Epidermal melanocyte (primary cell): ENCODE results near the gene TEX53.

ENCODE experiments used
- DNase-seq: peaks from one replicate; pipeline ENCODE4 v3.0.0; 2011; ENCODE audit warnings: low spot score; ENCODE audit not compliant: insufficient read length

The TEX53 gene

GRCh38 chr9:114607671-114608524 is 49.7 kb downstream of the TEX53 start:
- DNase-seq, result no peak

GRCh38 chr9:114606597-114607207 is 50.9 kb downstream of the TEX53 start:
- no peak for DNase-seq
